IMR-90 (cell line): ENCODE results near the gene EBF3. TPM values are rescaled to one million over a fixed set of nuclear protein-coding genes. Genes with fewer than 3 reads are reported as not detected.
A peak's percentile ranks its signal among the peaks of the same experiment; 100 is the strongest.

Experiments used
- ATAC-seq: fragments of 200-7000 bp; cut with Tn5 transposase; 2 replicates; pipeline ENCODE4 v1.9.1; 2020; ENCODE audit warnings: low read depth, mild to moderate bottlenecking, moderate library complexity
- BruUV-seq: library from RNA; stranded (reverse); fragments of 400-500 nt; replicated peaks from 2 replicates; lab custom pipeline; 2021; lab: Mats Ljungman, UMichigan
- CTCF ChIA-PET: fragments of 300-600 bp; formaldehyde crosslinking; extraction: SDS; loops from one replicate; lab custom pipeline; 2021; ENCODE audit warnings: antibody characterized with exemption; lab: Yijun Ruan, JAX
- POLR2A ChIA-PET: fragments of 300-600 bp; sonication (Branson Sonifier 250); formaldehyde crosslinking; loops from one replicate; lab custom pipeline; 2022; ENCODE audit warnings: antibody characterized with exemption; ENCODE audit not compliant: unreplicated experiment; lab: Charles Lee
- DNase-seq: peaks from one replicate; pipeline ENCODE4 v3.0.0; 2013
- H2AFZ ChIP-seq: replicated peaks from 2 replicates; pipeline ENCODE3; 2013; ENCODE audit warnings: low read length, mild to moderate bottlenecking; ENCODE audit not compliant: poor library complexity
- H2AK5ac ChIP-seq: 2 replicates; pipeline ENCODE4 v1.6.1; 2013; ENCODE audit warnings: low read depth, low read length, inconsistent platforms
- H2AK9ac ChIP-seq: replicated peaks from 2 replicates; pipeline ENCODE3; 2013; ENCODE audit warnings: mild to moderate bottlenecking, low read depth, low read length, moderate library complexity; ENCODE audit not compliant: poor library complexity
- H2BK120ac ChIP-seq: 2 replicates; pipeline ENCODE4 v1.6.1; 2013; ENCODE audit warnings: low read depth, low read length, inconsistent platforms
- H2BK15ac ChIP-seq: 3 replicates; pipeline ENCODE4 v1.6.1; 2013; ENCODE audit warnings: low read depth, low read length, inconsistent platforms
- H2BK20ac ChIP-seq: 2 replicates; pipeline ENCODE4 v1.6.1; 2013; ENCODE audit warnings: low read depth, mild to moderate bottlenecking, inconsistent platforms, low read length, moderate library complexity
- H2BK5ac ChIP-seq: 2 replicates; pipeline ENCODE4 v1.6.1; 2013; ENCODE audit warnings: mild to moderate bottlenecking, low read depth, low read length, inconsistent platforms; ENCODE audit not compliant: poor library complexity, severe bottlenecking
- H3K14ac ChIP-seq: replicated peaks from 2 replicates; pipeline ENCODE4 v1.6.1; 2013; ENCODE audit warnings: low read depth, low read length, inconsistent platforms
- H3K18ac ChIP-seq: 2 replicates; pipeline ENCODE4 v1.6.1; 2013; ENCODE audit warnings: low read depth, low read length, control low read depth
- H3K23ac ChIP-seq: 2 replicates; pipeline ENCODE4 v1.6.1; 2013; ENCODE audit warnings: low read depth, low read length, inconsistent platforms
- H3K27ac ChIP-seq: 2 replicates; pipeline ENCODE4 v1.5.1; 2013; ENCODE audit warnings: mild to moderate bottlenecking, control low read depth, low read length; ENCODE audit not compliant: insufficient read depth
- H3K27me3 ChIP-seq: 2 replicates; pipeline ENCODE4 v1.6.1; 2013; ENCODE audit warnings: low read length; ENCODE audit not compliant: control insufficient read depth, insufficient read depth
- H3K36me3 ChIP-seq: 2 replicates; pipeline ENCODE4 v1.6.1; 2013; ENCODE audit warnings: low read length, mixed read lengths; ENCODE audit not compliant: control insufficient read depth, insufficient read depth
- H3K4ac ChIP-seq: 2 replicates; pipeline ENCODE4 v1.6.1; 2013; ENCODE audit warnings: low read depth, low read length, inconsistent platforms
- H3K4me1 ChIP-seq: 2 replicates; pipeline ENCODE4 v1.6.1; 2013; ENCODE audit warnings: low read length, mixed read lengths; ENCODE audit not compliant: control insufficient read depth, insufficient read depth
- H3K4me2 ChIP-seq: 2 replicates; pipeline ENCODE4 v1.6.1; 2013; ENCODE audit warnings: low read depth, mild to moderate bottlenecking, control low read depth, low read length, moderate library complexity
- H3K4me3 ChIP-seq: 2 replicates; pipeline ENCODE4 v1.5.1; 2013; ENCODE audit warnings: low read depth, mild to moderate bottlenecking, control low read depth, low read length, moderate library complexity; ENCODE audit not compliant: insufficient read depth
- H3K56ac ChIP-seq: 2 replicates; pipeline ENCODE4 v1.6.1; 2013; ENCODE audit warnings: low read length, inconsistent platforms; ENCODE audit not compliant: insufficient read depth; ENCODE audit errors: extremely low read depth
- H3K79me1 ChIP-seq, 2 experiments: 2 replicates each; pipeline ENCODE4 v1.6.1; 2013; ENCODE audit warnings: low read length in 2 of 2, inconsistent platforms in 1 of 2, low read depth in 1 of 2
- H3K9ac ChIP-seq: 2 replicates; pipeline ENCODE4 v1.6.1; 2013; ENCODE audit warnings: low read depth, low read length, control low read depth
- H3K9me1 ChIP-seq: 2 replicates; pipeline ENCODE4 v1.6.1; 2013; ENCODE audit warnings: low read length, inconsistent platforms; ENCODE audit not compliant: insufficient read depth
- H3K9me3 ChIP-seq: 2 replicates; pipeline ENCODE4 v1.6.1; 2013; ENCODE audit warnings: low read length; ENCODE audit not compliant: control insufficient read depth, insufficient read depth
- H4K20me1 ChIP-seq: 2 replicates; pipeline ENCODE4 v1.6.1; 2013; ENCODE audit warnings: low read length, inconsistent platforms; ENCODE audit not compliant: insufficient read depth
- H4K5ac ChIP-seq: 2 replicates; pipeline ENCODE4 v1.6.1; 2013; ENCODE audit warnings: mild to moderate bottlenecking, low read depth, low read length, control low read depth
- H4K8ac ChIP-seq, 2 experiments: 2 replicates each; pipeline ENCODE4 v1.6.1; 2013; ENCODE audit warnings: low read depth in 2 of 2, low read length in 2 of 2, control low read depth in 1 of 2, inconsistent platforms in 1 of 2
- H4K91ac ChIP-seq: 2 replicates; pipeline ENCODE4 v1.6.1; 2013; ENCODE audit warnings: low read depth, low read length, inconsistent platforms; ENCODE audit not compliant: insufficient read depth
- BHLHE40 ChIP-seq: fragments of 150-350 bp; IDR thresholded peaks from 2 replicates; pipeline ENCODE4 v1.6.1; 2016; ENCODE audit warnings: mild to moderate bottlenecking, low read depth, low read length
- CEBPB ChIP-seq: IDR thresholded peaks from 2 replicates; pipeline ENCODE4 v1.6.1; 2012; ENCODE audit warnings: low read depth, low read length, improper control_type of control experiment
- CHD1 ChIP-seq: IDR thresholded peaks from 2 replicates; pipeline ENCODE4 v1.6.1; 2012; ENCODE audit warnings: low read depth, low read length, improper control_type of control experiment
- ELK1 ChIP-seq: fragments of 150-350 bp; IDR thresholded peaks from 2 replicates; pipeline ENCODE4 v1.6.1; 2016; ENCODE audit warnings: low read depth, mild to moderate bottlenecking, low read length, moderate library complexity, borderline replicate concordance
- FOS ChIP-seq: fragments of 150-350 bp; IDR thresholded peaks from 2 replicates; pipeline ENCODE4 v1.6.1; 2016; ENCODE audit warnings: low read depth, low read length
- MAFK ChIP-seq: IDR thresholded peaks from 2 replicates; pipeline ENCODE4 v1.6.1; 2012; ENCODE audit warnings: low read depth, low read length, improper control_type of control experiment
- MAZ ChIP-seq: IDR thresholded peaks from 2 replicates; pipeline ENCODE4 v1.6.1; 2012; ENCODE audit warnings: low read depth, mild to moderate bottlenecking, low read length, improper control_type of control experiment, moderate library complexity, borderline replicate concordance
- MXI1 ChIP-seq: IDR thresholded peaks from 2 replicates; pipeline ENCODE4 v1.6.1; 2012; ENCODE audit warnings: low read depth, mild to moderate bottlenecking, low read length, moderate library complexity, borderline replicate concordance
- NFE2L2 ChIP-seq: fragments of 150-350 bp; IDR thresholded peaks from 2 replicates; pipeline ENCODE4 v1.6.1; 2016; ENCODE audit warnings: low read depth, mild to moderate bottlenecking, low read length
- POLR2A ChIP-seq: IDR thresholded peaks from 2 replicates; pipeline ENCODE4 v1.6.1; 2012; ENCODE audit warnings: mild to moderate bottlenecking, low read depth, low read length
- RAD21 ChIP-seq: IDR thresholded peaks from 2 replicates; pipeline ENCODE4 v1.6.1; 2012; ENCODE audit warnings: low read length, improper control_type of control experiment
- RCOR1 ChIP-seq: IDR thresholded peaks from 2 replicates; pipeline ENCODE4 v1.6.1; 2012; ENCODE audit warnings: mild to moderate bottlenecking, low read length, improper control_type of control experiment; ENCODE audit not compliant: insufficient replicate concordance
- RFX5 ChIP-seq: IDR thresholded peaks from 2 replicates; pipeline ENCODE4 v1.8.0; 2012; ENCODE audit warnings: low read depth, mild to moderate bottlenecking, low read length, moderate library complexity
- SMC3 ChIP-seq: fragments of 150-350 bp; IDR thresholded peaks from 2 replicates; pipeline ENCODE4 v1.6.1; 2016; ENCODE audit warnings: low read depth, mild to moderate bottlenecking, antibody characterized with exemption, low read length, moderate library complexity
- USF2 ChIP-seq: fragments of 150-350 bp; IDR thresholded peaks from 2 replicates; pipeline ENCODE4 v1.6.1; 2017; ENCODE audit warnings: mild to moderate bottlenecking, antibody characterized with exemption, low read length, low read depth
- WGBS, 2 experiments: methylation state at CpG; one replicate each; pipeline versions ENCODE4 v1.1.5 to v1.1.7; 2013; ENCODE audit warnings: missing lambda C conversion rate in 2 of 2; ENCODE audit not compliant: insufficient read length in 1 of 2; ENCODE audit errors: extremely low coverage in 2 of 2; 5-methylcytosine and 5-hydroxymethylcytosine counted together
- dilution Hi-C: fragments of 300-500 bp; cut with HindIII; formaldehyde crosslinking; loops from one replicate; pipeline ENCODE4 v1.14.3; 2018; ENCODE audit warnings: low sequenced_read_pairs; ENCODE audit not compliant: unreplicated experiment
- in situ Hi-C: fragments of 300-500 bp; cut with MboI; formaldehyde crosslinking; loops from 3 replicates; pipeline ENCODE4 v1.14.3; 2019; ENCODE audit warnings: low sequenced_read_pairs, inconsistent platforms, mixed read lengths
- intact Hi-C: fragments of 100-400 bp; cut with micrococcal nuclease; formaldehyde crosslinking; loops from 2 replicates; pipeline ENCODE4 v1.10.0; 2022
- polyA plus RNA-seq, 3 experiments: library from polyadenylated mRNA; depleted of rRNA; stranded (reverse); fragments of >200 nt; gene quantifications; 2 replicates each; pipeline ENCODE4 v1.2.3, GENCODE V29; 2012; ENCODE audit warnings: low replicate concordance in 1 of 3
- total RNA-seq: library from RNA; depleted of rRNA; stranded (reverse); fragments of >200 nt; gene quantifications from 2 replicates; pipeline ENCODE4 v1.2.3, GENCODE V29; 2012

EBF3 gene
- total and polyA plus RNA-seq, 2 of the 4 experiments (the other 2 are of a cell fraction): 0.36 to 0.70 TPM

GRCh38 chr10:129888784-129889616 lies 75.1 kb downstream of the EBF3 start:
- H2BK120ac ChIP-seq: no peak overlapping the region
- H3K14ac ChIP-seq: no peak overlapping the region
- intact Hi-C loops: loop anchor here (10.0 kb wide), 1 partner anchor 864 kb away; no protein-coding TSS in a partner anchor
- no peak overlapping the region for H3K4me3 ChIP-seq
- no peak overlapping the region for H2AK5ac ChIP-seq
- H3K79me1 ChIP-seq: no peaks in the 10 kb centered on the region
- 14% methylated on average over 7 of the region's 22 CpGs; no CpG with 5 or more reads in 1 of the 2 experiments for WGBS, 2 experiments
- H3K27ac ChIP-seq: no peak overlapping the region
- in situ Hi-C loops: no loop called here
- H3K4me1 ChIP-seq: no peaks in the 10 kb centered on the region
- ATAC-seq (peak; percentile 81), DNase-seq (peak; percentile 15)
- no peaks in the 10 kb centered on the region; the same call in 1 of the 2 replicates for H4K20me1 ChIP-seq
- CTCF ChIA-PET: interaction anchor here (0.6 to 1.5 kb wide), 5 partner anchors 10 to 221 kb away, joined by 3 to 4 read pairs (median 3); no protein-coding TSS in a partner anchor
- no peak overlapping the region for H3K56ac ChIP-seq
- H2AFZ ChIP-seq: peak overlapping the region; percentile 71
- BruUV-seq: no TSS peak
- H2BK5ac ChIP-seq: no peak overlapping the region
- H3K4ac ChIP-seq: no peak overlapping the region
- H3K4me2 ChIP-seq: no peak overlapping the region
- no peak overlapping the region for H4K5ac ChIP-seq
- H3K23ac ChIP-seq: no peak overlapping the region
- H2BK20ac ChIP-seq: no peak overlapping the region
- no peaks in the 10 kb centered on the region for H3K9me1 ChIP-seq
- H2BK15ac ChIP-seq: no peak overlapping the region
- peaks cover 2% of the 10 kb centered on the region; the same call in 1 of the 2 replicates for H3K9me3 ChIP-seq
- no peak overlapping the region for H3K9ac ChIP-seq
- H4K8ac ChIP-seq: no peak overlapping the region
- POLR2A ChIA-PET: no interaction called here
- no peak overlapping the region for H4K91ac ChIP-seq
- H2AK9ac ChIP-seq: peak overlapping the region; percentile 50
- no peaks in the 10 kb centered on the region for H3K36me3 ChIP-seq
- no peaks in the 10 kb centered on the region for H3K27me3 ChIP-seq
- dilution Hi-C loops: no loop called here
- no peak overlapping the region for H3K18ac ChIP-seq
- TF ChIP-seq BHLHE40 (no peak), RFX5 (no peak), RAD21 (peak; percentile 41), ELK1 (no peak), RCOR1 (no peak), MXI1 (no peak), NFE2L2 (no peak), SMC3 (peak; percentile 37; the same call in 1 of the 2 replicates), MAZ (no peak), CEBPB (no peak), MAFK (no peak), CHD1 (no peak), POLR2A (no peak), USF2 (no peak), FOS (no peak)
